ENCODE results near the gene FBLN2. TPM values are rescaled to one million over a fixed set of nuclear protein-coding genes. Genes with fewer than 3 reads are reported as not detected.

FBLN2 gene
- total RNA-seq, 3 donors from 2014 or later (not counting 1 experiment from before 2014, with no cell fraction given): 0.61 to 2.7 (median 1.6) TPM

GRCh38 chr3:13563321-13563720 lies 14.4 kb downstream of the FBLN2 start:
- intact Hi-C loops (cut with micrococcal nuclease): no loop called here
- no peaks in the 10 kb centered on the region for H3K27me3 ChIP-seq (ENCODE audit: control insufficient read depth, insufficient read depth, low read length)
- DNase-seq: no peak
- 91% methylated on average over 10 of the region's 10 CpGs for WGBS (ENCODE audit: insufficient coverage)
- no peak overlapping the region for H3K27ac Mint-ChIP-seq
- H3K27ac ChIP-seq (ENCODE audit: low read length): no peak overlapping the region
- H3K4me3 ChIP-seq (ENCODE audit: low read length): no peak overlapping the region
- no peak for TF ChIP-seq CTCF (IDR thresholded peaks at IDR 0.05)
- H3K4me1 ChIP-seq (ENCODE audit: control insufficient read depth, insufficient read depth, low read length): peaks cover 7% of the 10 kb centered on the region
- H3K36me3 Mint-ChIP-seq: no peaks in the 10 kb centered on the region
- H3K4me1 Mint-ChIP-seq: peaks cover 0 to 4% of the 10 kb centered on the region in 2 donors
- H3K9me3 Mint-ChIP-seq: no peaks in the 10 kb centered on the region
- peaks cover 6 to 15% of the 10 kb centered on the region in 2 donors for H3K27me3 Mint-ChIP-seq (ENCODE audit: low read depth in 2 of 2)
- no peaks in the 10 kb centered on the region for H3K36me3 ChIP-seq (ENCODE audit: control insufficient read depth, insufficient read depth, low read length)
- ATAC-seq: no peak
- H3K9me3 ChIP-seq (ENCODE audit: control insufficient read depth, insufficient read depth, low read length): no peaks in the 10 kb centered on the region
- no peak overlapping the region for H3K4me3 Mint-ChIP-seq

GRCh38 chr3:13563911-13564310 lies 15.0 kb downstream of the FBLN2 start:
- no peaks in the 10 kb centered on the region for H3K36me3 ChIP-seq (ENCODE audit: control insufficient read depth, insufficient read depth, low read length)
- no peaks in the 10 kb centered on the region for H3K9me3 Mint-ChIP-seq
- peaks cover 8 to 15% of the 10 kb centered on the region in 2 donors for H3K27me3 Mint-ChIP-seq (ENCODE audit: low read depth in 2 of 2)
- H3K36me3 Mint-ChIP-seq: no peaks in the 10 kb centered on the region
- no peak for DNase-seq
- no peak overlapping the region for H3K4me3 ChIP-seq (ENCODE audit: low read length)
- no peak overlapping the region for H3K27ac ChIP-seq (ENCODE audit: low read length)
- no peak for ATAC-seq
- no peak for TF ChIP-seq CTCF (IDR thresholded peaks at IDR 0.05)
- H3K9me3 ChIP-seq (ENCODE audit: control insufficient read depth, insufficient read depth, low read length): no peaks in the 10 kb centered on the region
- intact Hi-C loops (cut with micrococcal nuclease): no loop called here
- no peak overlapping the region for H3K4me3 Mint-ChIP-seq
- WGBS (ENCODE audit: insufficient coverage): 97% methylated on average over 5 of the region's 5 CpGs
- peaks cover 7% of the 10 kb centered on the region for H3K4me1 ChIP-seq (ENCODE audit: control insufficient read depth, insufficient read depth, low read length)
- no peaks in the 10 kb centered on the region for H3K27me3 ChIP-seq (ENCODE audit: control insufficient read depth, insufficient read depth, low read length)
- peaks cover 0 to 4% of the 10 kb centered on the region in 2 donors for H3K4me1 Mint-ChIP-seq
- no peak overlapping the region for H3K27ac Mint-ChIP-seq

GRCh38 chr3:13564751-13565560 lies 16.0 kb downstream of the FBLN2 start:
- Histone ChIP-seq H3K36me3 (ENCODE audit: control insufficient read depth, insufficient read depth, low read length) (no peaks in the 10 kb centered on the region), H3K27ac (ENCODE audit: low read length) (no peak overlapping the region), H3K4me3 (ENCODE audit: low read length) (no peak overlapping the region), H3K27me3 (ENCODE audit: control insufficient read depth, insufficient read depth, low read length) (no peaks in the 10 kb centered on the region), H3K9me3 (ENCODE audit: control insufficient read depth, insufficient read depth, low read length) (no peaks in the 10 kb centered on the region), H3K4me1 (ENCODE audit: control insufficient read depth, insufficient read depth, low read length) (peaks cover 7% of the 10 kb centered on the region)
- ATAC-seq (no peak), DNase-seq (no peak)
- Mint-ChIP-seq H3K4me3 (no peak overlapping the region), H3K27me3 (ENCODE audit: low read depth in 2 of 2) (peaks cover 2 to 8% of the 10 kb centered on the region in 2 donors), H3K9me3 (no peaks in the 10 kb centered on the region), H3K27ac (no peak overlapping the region), H3K36me3 (no peaks in the 10 kb centered on the region), H3K4me1 (peaks cover 0 to 5% of the 10 kb centered on the region in 2 donors)
- 69% methylated on average over 14 of the region's 14 CpGs for WGBS (ENCODE audit: insufficient coverage)
- intact Hi-C loops (cut with micrococcal nuclease): no loop called here
- no peak for TF ChIP-seq CTCF (IDR thresholded peaks at IDR 0.05)
